ENCODE measurements around the gene DPH6.

DNA sequence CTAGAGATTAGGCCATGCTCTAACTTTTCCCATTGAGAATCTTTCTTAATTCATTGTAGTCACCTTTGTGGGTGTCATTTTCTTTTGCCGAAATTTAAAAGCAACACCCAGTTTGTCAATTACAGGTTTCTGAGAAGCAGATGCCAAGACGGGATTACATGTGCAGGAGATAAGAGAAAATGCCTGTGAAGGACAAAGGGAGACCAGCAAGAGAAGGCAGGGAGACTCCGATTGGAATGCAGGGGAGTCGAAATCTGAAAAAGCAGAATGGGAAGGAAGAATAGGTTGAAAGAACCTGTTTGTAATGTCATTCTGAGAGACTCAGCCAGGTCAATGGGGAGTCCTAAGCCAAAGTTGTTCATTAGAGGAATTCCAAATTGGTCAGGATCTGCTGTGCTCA lies 3.6 kb upstream of the DPH6 start:
- TF ChIP-seq EZH2 (IDR thresholded peaks at IDR 0.05; ENCODE audit: borderline replicate concordance, low read depth, low read length, poor library complexity, severe bottlenecking) = no peak
- TF ChIP-seq, protein P1, sequence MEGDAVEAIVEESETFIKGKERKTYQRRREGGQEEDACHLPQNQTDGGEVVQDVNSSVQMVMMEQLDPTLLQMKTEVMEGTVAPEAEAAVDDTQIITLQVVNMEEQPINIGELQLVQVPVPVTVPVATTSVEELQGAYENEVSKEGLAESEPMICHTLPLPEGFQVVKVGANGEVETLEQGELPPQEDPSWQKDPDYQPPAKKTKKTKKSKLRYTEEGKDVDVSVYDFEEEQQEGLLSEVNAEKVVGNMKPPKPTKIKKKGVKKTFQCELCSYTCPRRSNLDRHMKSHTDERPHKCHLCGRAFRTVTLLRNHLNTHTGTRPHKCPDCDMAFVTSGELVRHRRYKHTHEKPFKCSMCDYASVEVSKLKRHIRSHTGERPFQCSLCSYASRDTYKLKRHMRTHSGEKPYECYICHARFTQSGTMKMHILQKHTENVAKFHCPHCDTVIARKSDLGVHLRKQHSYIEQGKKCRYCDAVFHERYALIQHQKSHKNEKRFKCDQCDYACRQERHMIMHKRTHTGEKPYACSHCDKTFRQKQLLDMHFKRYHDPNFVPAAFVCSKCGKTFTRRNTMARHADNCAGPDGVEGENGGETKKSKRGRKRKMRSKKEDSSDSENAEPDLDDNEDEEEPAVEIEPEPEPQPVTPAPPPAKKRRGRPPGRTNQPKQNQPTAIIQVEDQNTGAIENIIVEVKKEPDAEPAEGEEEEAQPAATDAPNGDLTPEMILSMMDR (conservative IDR thresholded peaks at IDR 0.05; ENCODE audit: low read depth, low read length) = no peak

Data from A673 (cell line).